ENCODE measurements around the gene ADRA2C.

GRCh38 chr4:3733195-3733594 is 33.0 kb upstream of the ADRA2C start:
- TF ChIP-seq EZH2 (IDR thresholded peaks at IDR 0.05; ENCODE audit: borderline replicate concordance, insufficient read depth, low read length, poor library complexity, severe bottlenecking), result no peak
- TF ChIP-seq RAD21 (conservative IDR thresholded peaks at IDR 0.05), result no peak
- TF ChIP-seq POLR2AphosphoS5 (IDR thresholded peaks at IDR 0.05), result no peak
- no peak for TF ChIP-seq EP300 (conservative IDR thresholded peaks at IDR 0.05; ENCODE audit: poor library complexity, severe bottlenecking)

All from neural cell (in vitro differentiated cells).